ENCODE results near the gene NUP85.

The NUP85 gene

DNA sequence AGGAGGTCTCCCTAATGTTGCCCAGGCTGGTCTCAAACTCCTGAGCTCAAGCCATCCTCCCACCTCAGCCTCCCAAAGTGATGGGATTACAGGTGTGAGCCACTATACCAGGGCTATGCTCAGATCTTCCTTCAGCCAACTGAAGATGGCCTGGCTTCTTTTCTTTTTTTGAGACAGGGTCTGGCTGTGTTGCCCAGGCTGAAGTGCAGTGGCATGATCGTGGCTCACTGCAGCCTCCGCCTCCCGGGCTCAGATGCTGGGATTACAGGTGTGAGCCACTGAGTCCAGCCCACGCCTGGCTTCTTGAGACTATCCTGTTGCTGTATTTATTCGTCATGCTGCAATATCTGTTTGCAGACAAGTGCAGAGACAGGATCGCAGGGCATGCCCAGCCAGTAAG lies 79.6 kb downstream of the NUP85 start:
- in situ Hi-C loops (cut with MboI; ENCODE audit: low pct_unique_long_range_greater_than_20kb, low sequenced_read_pairs, unreplicated experiment) = no loop called here
- no peak for DNase-seq (ENCODE audit: low spot score)
- TF ChIP-seq, protein P1, sequence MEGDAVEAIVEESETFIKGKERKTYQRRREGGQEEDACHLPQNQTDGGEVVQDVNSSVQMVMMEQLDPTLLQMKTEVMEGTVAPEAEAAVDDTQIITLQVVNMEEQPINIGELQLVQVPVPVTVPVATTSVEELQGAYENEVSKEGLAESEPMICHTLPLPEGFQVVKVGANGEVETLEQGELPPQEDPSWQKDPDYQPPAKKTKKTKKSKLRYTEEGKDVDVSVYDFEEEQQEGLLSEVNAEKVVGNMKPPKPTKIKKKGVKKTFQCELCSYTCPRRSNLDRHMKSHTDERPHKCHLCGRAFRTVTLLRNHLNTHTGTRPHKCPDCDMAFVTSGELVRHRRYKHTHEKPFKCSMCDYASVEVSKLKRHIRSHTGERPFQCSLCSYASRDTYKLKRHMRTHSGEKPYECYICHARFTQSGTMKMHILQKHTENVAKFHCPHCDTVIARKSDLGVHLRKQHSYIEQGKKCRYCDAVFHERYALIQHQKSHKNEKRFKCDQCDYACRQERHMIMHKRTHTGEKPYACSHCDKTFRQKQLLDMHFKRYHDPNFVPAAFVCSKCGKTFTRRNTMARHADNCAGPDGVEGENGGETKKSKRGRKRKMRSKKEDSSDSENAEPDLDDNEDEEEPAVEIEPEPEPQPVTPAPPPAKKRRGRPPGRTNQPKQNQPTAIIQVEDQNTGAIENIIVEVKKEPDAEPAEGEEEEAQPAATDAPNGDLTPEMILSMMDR (IDR thresholded peaks at IDR 0.05; ENCODE audit: extremely low read depth, insufficient read depth, missing control alignments) = no peak
